Measurements from ENCODE around the gene FAM13A.
"Not testable (repeated sequence)": the region's sequence is repeated elsewhere in the genome, so short reads cannot be mapped to it uniquely, and the experiment has no call there.

Gene FAM13A

DNA sequence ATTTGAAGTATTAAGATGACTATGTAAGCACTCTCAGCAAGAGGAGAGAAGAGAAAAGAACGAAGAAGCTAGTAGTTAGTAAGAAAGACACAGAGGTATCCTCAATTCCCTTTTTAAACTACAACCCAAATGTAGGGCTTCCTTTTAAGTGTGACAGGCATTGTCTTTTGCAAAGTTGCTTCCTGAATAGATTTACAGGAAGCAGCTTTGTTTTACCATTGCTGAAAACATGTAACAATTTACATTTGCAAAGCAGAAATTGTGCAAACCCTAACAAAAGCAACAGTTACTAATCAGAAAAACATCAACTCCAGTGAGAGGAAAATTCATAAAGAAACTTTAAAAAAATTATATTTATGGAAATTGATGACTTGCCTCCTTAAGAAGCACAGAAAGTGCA lies 96.4 kb downstream of the FAM13A start:
- DNase-seq (ENCODE audit: low read depth in 2 of 2) = no peak

DNA sequence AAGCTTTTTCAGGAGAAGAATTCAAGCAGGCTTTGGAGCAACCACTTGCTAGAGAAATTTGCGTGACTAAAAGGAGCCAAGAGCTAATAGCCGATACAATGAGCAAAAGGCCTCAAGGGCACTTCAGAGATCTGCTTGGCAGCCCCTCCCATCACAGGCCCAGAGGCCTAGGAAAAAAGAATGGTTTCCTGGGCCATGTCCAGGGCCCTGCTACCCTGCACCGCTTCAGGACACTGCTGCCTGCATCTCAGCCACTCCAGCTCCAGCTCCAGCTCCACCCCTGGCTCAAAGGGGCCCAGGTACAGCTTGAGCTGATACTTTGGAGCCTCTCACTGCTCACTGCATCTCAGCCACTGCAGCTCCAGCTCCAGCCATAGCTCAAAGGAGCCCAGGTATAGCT lies 98.9 kb downstream of the FAM13A start:
- DNase-seq (ENCODE audit: low read depth in 2 of 2) = no peak

DNA sequence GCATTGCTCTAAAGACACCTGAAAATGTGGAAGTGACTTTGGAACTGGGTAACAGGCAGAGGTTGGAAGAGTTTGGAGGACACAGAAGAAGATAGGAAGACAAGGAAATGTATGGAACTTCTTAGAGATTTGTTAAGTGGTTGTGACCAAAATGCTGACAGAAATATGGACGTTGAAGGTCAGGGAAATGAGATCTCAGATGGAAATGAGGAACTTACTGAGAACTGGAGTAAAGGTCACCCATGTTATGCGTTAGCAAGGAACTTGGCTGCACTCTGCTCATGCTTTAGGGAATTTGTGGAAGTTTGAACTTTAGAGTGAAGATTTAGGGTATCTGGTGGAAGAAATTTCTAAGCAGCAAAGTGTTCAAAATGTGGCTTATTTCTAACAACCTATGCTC lies 99.4 kb downstream of the FAM13A start:
- no peak for DNase-seq (ENCODE audit: low read depth in 2 of 2)

DNA sequence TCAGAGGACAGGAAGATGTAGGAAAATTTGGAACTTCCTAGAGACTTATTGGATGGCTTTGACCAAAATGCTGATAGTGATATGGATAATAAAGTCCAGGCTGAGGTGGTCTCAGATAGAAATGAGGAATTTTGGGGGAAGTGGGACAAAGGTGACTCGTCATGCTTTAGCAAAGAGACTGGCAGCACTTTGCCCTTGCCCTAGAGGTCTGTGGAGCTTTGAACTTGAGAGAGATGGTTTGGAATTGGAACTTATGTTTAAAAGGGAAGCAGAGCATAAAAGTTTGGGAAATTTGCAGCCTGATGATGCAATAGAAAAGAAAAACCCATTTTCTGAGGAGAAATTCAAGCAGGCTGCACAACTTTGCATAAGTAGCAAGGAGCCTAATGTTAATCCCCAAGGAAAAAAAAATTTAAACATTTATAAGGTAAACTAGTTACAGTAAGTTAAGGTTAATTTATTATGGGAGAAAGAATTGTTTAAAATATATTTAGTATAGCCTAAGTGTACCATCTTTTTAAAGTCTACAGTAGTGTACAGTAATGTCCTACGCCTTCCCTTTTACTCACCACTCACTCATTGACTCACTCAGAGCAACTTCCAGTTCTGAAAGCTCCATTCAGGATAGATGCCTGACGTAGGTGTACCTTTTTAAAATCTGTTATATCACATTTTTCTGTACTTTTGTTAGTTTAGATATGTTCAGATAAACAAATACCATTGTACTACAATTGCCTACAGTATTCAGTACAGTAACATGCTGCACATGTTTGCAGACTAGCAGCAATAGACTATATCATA lies 101.2 kb downstream of the FAM13A start:
- no peak for DNase-seq (ENCODE audit: low read depth in 2 of 2)

DNA sequence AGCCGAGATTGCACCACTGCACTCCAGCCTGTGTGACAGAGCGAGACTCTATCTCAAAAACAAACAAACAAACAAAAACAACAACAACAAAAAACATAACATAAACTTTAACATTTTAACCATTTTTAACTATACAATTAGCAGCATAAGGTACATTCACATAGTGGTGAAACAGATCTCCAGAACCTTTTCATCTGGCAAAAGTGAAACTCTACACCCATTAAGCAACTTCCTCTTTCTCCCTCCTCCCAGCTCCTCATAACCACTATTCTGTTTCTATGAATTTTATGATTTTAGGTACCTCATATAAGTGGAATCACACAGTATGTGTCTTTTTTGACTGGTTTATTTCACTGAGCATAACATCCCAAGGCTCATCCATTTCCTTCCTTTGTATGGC lies 103.6 kb downstream of the FAM13A start:
- no peak for DNase-seq (ENCODE audit: low read depth in 2 of 2)

DNA sequence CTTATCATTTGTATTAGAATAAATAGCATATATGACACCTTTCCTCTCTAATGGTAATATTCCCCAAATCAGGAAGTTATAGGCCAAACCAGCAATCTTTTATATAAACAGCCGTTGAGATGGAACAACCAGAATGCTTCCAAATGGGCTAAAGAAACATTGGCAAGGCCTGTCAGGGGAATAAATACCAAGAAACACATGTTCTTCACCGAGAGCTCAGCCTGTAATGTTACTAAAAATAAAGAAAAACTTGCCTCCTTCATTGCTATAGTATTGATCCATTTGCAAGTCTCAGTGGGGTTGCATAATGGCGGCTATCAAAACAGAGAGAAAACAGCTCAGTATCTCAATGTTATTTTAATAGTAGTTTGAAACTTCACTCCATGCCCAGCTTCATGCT lies 104.9 kb downstream of the FAM13A start:
- DNase-seq (ENCODE audit: low read depth in 2 of 2) = no peak

DNA sequence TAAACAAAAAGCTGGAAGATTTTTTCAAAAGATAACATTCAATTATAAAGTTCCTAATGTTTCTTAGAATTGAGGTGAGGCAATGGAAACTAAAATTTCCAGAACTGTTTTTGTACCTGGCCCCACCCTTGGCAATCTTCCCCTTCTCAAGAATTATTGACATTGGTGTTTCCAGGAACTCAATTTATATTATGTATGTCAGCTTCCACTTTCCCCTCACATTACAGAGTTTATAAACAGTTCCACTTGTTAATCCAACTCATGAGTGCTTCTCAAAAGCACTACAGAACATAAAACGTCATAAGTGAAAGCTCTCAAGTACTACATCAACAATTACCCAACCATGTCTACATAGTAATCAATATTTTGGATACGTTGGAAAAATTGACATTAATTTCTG lies 107.4 kb downstream of the FAM13A start:
- DNase-seq (ENCODE audit: low read depth in 2 of 2) = no peak

DNA sequence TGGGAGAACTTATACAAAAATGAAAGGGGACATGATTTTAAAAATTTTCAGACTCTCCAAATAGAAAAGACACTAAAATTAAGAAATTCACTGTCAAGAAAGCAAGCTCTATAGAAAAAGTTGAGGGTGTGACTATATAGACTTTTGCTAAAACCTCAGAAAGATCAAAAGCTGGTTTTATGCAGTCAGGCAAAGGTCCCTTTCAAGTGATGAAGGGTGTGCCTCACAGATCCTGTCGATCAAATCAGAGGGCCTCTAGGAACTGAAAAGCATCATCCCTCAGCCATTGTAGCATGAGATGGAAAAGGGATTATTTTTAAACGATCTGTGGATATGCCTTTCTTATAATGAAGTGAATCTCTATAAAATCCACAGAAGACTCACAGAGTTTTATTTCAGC lies 116.5 kb downstream of the FAM13A start:
- DNase-seq (ENCODE audit: low read depth in 2 of 2) = no peak

DNA sequence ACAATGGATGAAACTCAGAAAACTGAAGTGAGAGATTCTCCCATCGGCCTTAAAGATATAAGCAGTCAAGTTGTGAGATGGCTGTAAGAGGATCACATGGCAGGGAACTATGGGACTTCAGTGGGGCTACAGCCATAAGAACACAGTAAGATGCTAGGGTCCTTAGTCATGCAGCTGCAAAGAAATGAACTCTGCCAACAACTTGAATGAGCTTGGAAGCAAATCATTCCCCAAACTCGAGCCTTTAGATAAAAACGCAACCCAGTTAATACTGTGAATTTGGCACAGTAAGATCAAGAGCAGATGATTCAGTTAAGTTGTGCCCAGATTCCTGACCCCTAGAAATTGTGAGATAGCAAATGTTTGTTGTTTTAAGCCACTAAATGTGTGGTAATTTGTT lies 117.3 kb downstream of the FAM13A start:
- no peak for DNase-seq (ENCODE audit: low read depth in 2 of 2)

DNA sequence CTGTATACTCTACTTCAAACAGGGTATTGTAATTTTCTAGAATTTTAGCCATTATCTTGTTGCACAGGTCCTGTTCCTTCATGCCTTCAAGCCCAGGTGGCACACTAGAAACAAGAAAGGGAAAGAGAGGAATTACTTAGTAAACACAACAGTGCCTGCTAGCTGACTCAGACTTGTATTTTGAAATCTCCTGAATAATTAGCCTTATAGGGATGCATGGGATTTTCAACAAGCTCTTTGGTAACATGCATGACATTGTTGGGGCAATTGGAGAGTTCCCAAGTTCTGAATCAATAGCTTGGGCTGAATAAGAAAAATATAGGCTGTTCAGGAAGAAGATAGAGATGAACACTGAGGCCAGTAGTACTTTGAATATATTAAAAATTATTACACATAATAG lies 118.8 kb downstream of the FAM13A start:
- no peak for DNase-seq (ENCODE audit: low read depth in 2 of 2)

DNA sequence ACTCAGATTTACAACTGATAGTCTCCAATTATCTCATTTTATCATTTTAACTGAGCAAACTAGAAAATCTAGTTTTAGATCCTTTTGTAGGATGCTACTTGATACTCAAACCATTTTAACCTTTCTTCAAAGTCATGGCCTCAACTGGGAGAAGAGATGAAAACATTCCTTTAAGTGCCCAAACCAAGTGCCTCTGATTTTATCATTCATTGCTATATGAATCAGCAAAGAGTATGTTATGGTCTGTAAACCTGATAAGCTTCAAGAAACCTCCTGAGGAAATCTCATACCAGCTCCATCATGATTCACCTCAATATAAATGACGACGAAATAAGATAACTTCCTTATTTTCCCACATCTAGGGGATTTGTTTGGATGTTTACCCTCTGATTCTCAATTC lies 119.9 kb downstream of the FAM13A start:
- no peak for DNase-seq (ENCODE audit: low read depth in 2 of 2)

DNA sequence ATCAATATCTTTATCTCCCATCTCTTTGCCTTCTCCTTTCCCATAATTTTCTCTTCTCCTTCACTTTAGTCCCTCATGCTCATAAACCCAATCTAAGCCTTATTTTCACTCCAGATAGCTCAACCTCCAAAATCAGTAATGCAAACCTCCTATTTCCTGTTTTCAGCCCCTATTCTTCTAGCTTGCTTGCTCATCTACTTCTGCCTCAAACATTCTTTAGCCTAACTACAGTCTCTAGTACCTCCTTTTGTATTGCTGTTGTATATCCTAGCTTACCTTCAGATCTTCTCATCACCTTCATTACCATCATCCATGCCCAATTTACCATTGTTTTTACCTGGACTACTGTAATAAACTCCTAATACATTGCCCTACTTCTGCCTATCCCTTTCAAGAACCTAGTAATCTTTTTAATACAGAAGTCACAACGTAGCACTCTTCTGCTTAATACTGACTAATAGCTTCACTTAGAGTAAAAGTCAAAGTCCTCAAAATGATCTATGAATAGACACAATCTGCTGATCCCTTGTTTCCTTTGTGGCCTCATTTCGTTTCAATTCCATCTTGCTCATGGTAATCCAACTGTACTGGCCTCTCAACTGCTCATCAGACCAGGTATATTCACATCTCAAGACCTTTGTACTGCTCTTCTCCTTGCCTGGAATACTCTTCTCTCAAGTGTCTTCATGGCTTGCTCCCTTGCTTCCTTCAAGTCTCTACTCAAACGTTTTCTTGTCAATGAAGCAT lies 123.4 kb downstream of the FAM13A start:
- DNase-seq (ENCODE audit: low read depth in 2 of 2) = no peak

DNA sequence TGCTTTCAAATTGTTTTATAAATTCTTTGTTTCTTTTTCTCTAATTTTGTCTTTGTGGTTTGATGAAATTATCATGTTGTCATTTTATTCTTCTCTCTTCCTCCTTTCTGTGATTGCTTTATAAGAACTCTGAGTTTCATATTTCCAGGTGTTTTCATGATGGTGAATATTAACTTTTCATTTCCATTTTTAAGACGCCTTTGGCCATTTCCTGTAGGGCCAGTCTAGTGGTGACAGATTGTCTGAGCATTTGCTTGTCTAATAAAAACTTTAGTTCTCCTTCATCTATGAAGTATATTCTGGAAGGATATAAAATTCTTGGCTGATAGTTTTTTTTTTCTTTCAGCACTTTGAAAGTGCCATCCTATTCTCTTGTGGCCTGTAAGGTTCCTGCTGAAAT lies 128.1 kb downstream of the FAM13A start:
- no peak for DNase-seq (ENCODE audit: low read depth in 2 of 2)

DNA sequence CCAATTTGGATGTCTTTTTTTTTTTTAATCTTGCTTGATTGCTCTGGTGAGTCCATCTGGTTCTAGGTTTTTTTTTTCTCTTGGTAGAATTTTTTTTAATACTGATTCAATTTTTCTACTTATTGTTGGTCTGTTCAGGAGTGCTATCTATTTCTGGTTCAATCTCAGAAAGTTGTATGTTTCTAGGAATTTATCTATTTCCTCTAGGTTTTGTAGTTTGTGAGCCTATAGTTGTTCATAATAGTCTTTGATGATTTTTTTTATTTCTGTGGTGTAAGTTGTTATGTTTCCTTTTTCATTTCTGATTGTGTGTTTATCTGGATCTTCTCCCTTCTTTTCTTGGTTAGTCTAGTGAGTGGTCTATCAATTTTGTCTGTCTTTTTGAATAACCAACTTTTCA lies 129.6 kb downstream of the FAM13A start:
- no peak for DNase-seq (ENCODE audit: low read depth in 2 of 2)

DNA sequence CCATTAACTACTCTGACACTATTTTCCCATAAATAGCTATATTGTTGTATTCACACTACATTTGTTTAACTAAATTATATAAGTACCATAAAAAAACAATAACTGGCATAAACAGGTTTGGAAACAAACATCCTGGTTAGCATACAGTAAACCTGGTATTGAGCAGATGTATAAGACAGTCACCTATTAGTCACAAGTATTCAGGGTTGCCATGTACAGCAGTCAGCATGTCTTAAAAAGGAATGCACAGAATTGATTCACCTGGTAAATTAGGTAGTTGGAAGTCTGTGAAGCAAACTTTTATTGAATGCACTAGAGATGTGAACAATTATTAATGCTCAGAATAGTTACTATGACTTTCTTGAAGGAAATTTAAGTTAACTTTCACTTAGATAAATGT lies 137.9 kb downstream of the FAM13A start:
- no peak for DNase-seq (ENCODE audit: low read depth in 2 of 2)

DNA sequence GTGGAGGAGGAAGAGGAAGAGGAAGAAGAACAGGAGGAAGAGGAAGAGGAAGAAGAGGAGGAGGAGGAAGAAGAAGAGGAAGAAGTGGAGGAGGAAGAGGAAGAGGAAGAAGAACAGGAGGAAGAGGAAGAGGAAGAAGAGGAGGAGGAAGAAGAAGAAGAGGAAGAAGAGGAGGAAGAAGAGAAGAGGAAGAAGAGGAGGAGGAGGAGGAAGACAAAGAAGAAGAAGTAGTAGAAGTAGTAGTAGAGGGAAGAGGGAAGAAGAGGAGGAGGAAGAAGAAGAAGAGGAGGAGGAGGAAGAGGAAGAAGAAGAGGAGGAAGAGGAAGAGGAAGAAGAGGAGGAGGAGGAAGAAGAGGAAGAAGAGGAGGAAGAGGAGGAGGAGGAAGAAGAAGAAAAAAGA lies 143.8 kb downstream of the FAM13A start:
- not testable (repeated sequence) for DNase-seq (ENCODE audit: low read depth in 2 of 2)

DNA sequence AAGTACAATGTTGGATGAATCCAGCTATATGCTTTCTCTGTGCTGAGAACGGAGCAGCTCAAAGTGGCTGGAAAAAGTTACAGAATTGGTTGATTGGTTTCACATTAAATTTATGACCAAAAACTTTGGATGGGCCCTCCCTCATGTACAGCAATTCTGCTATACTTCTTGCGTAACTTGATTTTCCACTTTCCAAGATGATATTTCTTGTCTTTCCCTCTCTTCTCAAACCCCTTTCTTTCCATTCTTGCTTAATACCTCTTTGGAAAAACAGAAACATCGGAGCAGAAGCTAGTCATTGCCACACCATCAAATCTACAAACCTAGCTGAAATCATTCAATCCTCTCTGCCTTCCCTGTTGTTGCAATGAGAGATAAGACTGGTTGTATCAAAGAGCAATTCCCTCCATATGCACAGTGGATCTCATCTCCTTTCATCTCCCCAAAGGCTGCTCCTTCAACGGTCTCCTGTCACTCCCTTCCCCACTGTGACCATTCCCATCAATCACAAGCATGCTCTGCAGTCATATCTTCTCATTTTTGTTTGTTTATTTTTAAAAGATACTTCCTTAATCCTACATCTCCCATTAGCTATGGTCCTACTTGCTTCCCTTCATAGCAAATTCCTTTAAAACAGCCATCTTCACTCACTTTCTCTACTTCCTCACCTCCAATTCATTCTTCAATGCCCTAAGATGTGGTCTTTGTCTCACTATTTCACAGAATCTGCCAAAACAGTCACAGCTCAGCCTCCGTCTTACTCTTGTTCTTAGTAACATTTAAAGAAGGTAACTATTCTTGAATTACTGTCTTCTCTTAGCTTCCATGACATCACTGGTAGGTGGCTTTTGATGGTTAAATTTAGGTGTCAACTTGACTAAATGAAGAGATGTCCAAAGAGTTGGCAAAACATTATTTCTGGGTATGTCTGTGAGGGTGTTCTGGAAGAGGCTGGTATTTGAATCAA lies 145.5 kb downstream of the FAM13A start:
- no peak for DNase-seq (ENCODE audit: low read depth in 2 of 2)

DNA sequence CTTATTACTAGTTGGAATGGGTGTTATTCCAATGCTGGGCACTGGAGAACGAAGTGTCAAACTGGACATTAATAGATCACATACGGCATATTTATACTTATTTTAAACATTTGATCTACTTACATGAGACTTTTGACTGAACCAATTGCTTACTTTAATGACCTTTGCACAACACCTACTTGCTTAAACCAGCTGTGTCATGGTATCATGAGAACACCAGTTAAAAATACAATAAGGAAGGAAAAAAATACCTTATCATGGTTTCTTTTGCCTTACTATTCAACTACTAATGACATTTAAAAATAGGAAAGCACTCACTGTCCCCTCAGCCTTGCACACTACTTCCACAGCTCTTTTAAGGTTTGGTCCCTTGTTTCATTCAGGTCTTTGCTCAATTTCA lies 146.9 kb downstream of the FAM13A start:
- no peak for DNase-seq (ENCODE audit: low read depth in 2 of 2)

DNA sequence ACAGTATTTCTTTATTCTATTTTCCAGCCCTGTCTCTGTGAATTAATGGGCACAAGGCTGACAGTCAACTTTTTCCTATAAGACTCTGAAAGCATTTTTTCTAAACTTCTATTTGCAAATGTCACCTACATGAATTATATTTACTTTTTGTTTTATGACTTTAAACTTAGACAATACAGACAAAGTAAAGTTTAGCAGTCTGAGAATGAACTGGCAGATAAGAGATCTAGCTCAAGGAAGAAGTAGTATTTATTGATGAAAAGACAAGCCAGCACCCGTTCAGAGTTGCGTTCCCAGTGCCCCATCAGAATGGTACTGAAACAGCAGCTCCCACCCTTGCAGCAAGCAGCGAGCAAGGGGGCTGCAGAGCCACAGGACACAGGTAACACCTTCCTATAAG lies 148.5 kb downstream of the FAM13A start:
- DNase-seq (ENCODE audit: low read depth in 2 of 2) = no peak

DNA sequence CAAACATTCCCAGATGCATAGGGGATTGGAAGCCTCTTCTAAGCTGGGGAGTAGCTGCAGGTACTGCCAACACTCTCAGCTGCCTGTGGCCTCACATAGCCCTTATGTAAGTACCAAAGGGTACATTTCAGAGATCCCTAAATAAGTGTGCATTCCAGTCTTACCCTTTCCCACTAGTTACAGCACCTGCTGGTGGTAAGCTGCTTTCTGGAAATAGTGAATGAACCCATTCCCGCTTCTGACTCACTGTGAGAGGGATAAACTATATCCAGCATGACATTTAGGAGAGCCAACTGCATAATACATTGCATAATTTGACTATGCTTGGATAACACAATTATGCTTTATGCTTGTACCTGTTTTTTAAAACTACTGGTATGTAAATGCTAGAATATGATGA lies 149.0 kb downstream of the FAM13A start:
- no peak for DNase-seq (ENCODE audit: low read depth in 2 of 2)

DNA sequence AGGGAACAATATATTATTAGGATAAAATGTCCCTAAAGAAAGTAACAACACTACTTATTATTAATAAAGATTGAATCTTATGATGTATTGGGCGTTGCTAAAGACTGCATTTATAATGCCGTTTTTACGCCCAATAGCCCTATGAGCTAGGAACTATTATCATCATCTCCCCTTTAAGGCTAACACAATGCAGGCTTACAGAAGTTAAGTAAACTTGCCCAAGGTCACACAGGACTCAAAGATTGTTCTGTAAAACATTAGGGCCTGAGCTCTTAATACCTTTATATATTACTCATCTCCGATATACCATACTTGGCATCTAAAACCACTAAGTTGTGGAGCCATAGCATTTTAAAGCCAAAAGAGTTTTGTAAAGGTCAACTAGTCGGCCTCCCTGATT lies 149.5 kb downstream of the FAM13A start:
- no peak for DNase-seq (ENCODE audit: low read depth in 2 of 2)

DNA sequence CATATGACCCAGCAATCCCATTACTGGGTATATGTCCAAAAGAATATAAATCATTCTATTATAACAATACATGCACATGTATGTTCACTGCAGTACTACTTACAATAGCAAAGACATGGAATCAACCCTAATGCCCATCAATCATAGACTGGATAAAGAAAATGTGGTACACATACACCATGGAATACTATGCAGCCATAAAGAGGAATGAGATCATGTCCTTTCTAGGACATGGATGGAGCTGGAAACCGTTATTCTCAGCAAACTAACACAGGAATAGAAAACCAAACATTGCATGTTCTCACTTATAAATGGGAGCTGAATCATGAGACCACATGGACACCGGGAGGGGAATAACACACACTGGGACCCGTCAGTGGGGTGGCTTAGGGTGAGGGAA lies 152.7 kb downstream of the FAM13A start:
- DNase-seq (ENCODE audit: low read depth in 2 of 2) = not testable (repeated sequence)

Data from stimulated activated CD8-positive, alpha-beta memory T cell treated with anti-CD3 and anti-CD28 coated beads, Interleukin-2, amount 100 ng/mL, for 1 hour (primary cell).